HG02759 (cell line): ENCODE data around the gene SEZ6L.
A peak's percentile ranks its signal among the peaks of the same experiment; 100 is the strongest.

Experiments
- ATAC-seq: cut with Tn5 transposase; IDR thresholded peaks from one replicate; pipeline ENCODE4 v1.9.1; 2021; ENCODE audit warnings: mild to moderate bottlenecking, moderate library complexity; ENCODE audit not compliant: unreplicated experiment

The SEZ6L gene

GRCh38 chr22:26416256-26416655 lies 247.0 kb downstream of the SEZ6L start:
- no peak for ATAC-seq

DNA sequence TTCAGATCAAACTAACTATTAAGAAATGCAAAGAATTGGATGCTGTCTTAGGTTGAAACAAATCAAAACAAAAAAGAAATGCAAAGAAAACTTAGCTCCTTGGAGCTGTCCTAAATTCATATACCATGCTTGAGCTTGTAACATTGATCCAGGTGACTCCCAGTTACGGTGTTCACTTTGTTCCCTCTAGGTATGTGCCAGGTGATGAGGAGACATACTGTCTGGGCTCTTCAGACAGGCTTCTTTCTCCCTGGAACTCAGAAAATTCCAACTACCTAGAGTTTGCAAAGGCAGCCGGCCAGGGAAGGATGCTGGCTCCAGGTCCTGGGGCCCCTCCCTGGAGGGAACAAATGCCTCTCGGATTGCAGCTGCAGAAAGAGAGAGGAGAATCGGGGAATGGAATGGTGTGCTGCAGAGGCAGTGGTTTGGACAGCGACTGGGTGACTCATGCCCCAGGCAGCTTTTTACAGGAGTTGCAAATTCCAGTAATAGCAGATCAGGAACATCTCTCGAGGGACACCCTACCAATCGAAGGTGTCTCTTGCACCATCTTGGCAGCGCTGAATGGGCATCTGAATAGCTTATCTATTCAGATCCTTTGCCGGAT lies 247.5 kb downstream of the SEZ6L start:
- no peak for ATAC-seq

DNA sequence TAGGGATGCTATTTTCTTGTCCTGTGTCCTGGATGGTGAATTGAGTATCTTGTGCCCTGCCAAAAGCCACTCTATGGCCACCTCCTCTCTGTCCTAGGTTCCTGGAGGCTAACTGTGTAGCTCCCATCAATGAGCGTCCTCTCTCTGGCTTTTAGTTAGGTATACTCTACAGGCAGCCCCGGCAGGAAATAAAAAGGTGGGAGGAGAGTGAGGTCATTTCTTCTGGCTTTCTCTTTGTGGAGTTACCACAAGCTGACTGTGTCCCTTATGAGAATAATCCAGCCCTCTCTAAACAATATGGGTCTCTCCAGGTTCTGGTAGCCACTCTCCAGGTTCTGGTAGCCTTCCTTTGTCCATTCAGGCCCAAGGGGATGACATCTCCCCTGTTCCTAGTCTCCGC lies 248.1 kb downstream of the SEZ6L start:
- ATAC-seq, result no peak

- no peak for ATAC-seq
Measured at GRCh38 chr22:26418620-26419019, 249.4 kb downstream of the SEZ6L start.

DNA sequence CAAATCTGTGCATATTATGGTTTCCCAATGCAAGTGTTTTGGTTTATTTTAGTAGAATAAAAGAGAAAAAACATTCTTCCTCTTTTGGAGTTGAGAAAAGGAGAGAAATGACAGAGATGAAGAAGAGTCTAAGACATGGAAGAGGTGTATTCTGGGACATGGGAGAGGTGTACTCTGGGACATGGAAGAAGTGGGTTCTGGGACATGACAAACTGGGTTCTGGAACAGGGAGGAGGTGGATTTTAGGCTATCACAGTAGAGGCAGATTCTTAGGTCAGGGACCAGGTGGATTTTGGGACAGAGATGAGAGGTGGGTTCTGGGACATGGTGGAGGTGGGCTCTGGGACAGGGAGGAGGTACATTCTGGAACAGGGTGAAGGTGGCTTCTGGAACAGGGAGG lies 257.7 kb downstream of the SEZ6L start:
- ATAC-seq, result no peak

DNA sequence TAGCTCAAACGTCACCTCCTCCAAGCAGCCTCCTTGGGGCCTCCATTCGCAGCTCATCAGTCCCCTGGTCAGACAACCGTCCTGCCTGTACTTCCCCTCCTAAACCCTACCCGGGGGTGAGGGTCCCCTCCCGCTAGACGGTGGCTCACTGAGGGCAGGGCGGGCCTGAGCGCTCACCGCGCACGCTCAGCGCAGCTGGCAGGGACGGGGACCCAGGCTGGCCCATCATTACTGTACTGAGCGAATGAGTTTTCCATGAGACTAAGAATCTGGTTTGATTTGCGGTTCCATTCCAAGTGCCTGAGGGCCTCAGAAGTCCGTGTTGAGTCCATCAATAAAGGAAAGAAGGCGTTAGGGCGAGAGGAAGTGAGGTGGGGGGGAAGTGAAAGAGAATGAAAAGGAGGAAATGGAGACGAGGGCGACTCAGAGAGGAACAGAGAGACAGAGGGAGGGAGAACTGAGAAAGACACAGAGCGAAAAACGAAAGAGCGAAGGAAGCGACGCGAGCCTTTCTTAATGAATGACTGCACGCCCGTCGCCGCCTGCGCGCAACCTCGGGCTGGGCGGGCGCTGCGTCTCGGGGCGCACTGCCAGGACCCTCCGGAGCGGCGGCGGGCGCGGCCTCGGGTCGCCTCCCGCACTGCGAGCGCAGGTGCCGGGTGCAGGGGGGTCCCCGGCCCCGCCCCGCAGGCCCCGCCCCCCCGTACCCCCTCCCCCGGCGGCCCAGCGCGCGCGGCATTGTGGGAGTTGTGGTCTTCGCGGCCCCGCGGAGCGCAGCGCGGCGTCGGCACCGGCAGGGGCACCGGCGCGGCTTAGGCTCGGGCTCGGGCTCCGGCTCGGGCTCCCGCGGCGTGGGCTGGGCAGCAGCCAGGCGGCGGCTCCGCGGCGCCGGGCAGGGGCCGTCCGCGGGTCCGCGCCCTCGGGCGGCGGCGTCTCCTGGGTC lies 259.5 kb downstream of the SEZ6L start, which contains the start of gene ASPHD2:
Gene ASPHD2 (plus strand): TSS at position 746 of the 943 bp plus-strand sequence. CDS start 4,356 bp downstream, outside the sequence.
- peak; percentile 76 for ATAC-seq

DNA sequence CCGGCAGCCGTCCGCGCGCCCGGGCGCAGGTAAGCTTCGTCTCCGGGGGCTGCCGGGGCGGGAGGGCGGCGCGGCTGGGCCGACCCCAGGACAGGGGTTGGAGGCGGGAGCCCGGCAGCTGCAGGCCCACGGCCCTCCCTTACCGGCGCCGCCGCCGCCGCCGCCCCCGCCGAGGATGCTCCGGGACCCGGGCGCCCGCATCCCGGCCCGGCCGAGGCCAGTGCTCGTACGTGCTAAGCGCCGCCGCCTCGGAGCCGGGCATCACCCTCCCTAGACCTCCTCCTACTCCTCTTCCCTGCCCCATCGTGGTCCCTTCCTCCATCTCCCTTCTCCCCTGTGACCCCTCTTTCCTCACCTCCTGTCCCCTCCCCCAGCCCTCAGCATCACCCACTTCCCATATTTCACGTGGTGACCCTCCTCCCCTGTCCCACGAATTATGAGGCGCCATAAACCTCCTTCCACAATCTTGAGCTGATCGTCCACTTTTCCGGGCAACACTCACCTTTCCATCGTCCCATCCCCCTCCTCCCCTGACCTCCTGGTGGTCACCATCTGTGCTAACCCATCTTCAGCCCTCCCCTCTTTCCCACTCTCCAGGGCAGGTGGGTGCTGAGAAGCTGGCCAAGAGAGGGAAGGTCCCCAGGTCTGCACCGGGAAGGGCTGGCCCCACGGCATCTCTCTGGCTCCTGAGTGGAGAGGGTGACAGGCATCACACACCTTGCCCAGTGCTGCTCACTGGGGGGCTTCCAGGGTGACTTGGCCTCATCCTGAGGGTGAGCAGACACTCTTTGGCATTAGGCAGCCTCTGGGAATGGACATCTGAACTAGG lies 260.4 kb downstream of the SEZ6L start:
- ATAC-seq, result peak; percentile 22

DNA sequence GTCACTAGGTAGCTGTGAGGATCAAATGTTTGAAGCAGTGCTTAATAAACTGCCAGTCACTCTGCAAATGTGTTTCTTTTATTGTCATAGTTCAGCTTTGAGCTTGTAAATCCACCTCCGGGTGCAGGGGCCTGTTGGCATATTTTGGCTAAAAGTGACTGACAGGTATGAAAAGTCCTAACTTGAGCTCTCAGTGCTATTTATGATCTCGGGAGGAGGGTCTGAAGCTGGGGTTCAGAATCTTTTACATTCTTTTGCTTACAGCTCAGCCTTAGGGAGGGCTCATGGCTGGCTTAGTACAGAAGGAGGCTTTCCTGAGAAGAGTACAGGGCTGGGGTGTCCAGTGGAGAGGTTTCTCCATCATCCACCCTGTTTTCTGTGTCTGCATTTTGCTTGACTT lies 261.3 kb downstream of the SEZ6L start:
- no peak for ATAC-seq

DNA sequence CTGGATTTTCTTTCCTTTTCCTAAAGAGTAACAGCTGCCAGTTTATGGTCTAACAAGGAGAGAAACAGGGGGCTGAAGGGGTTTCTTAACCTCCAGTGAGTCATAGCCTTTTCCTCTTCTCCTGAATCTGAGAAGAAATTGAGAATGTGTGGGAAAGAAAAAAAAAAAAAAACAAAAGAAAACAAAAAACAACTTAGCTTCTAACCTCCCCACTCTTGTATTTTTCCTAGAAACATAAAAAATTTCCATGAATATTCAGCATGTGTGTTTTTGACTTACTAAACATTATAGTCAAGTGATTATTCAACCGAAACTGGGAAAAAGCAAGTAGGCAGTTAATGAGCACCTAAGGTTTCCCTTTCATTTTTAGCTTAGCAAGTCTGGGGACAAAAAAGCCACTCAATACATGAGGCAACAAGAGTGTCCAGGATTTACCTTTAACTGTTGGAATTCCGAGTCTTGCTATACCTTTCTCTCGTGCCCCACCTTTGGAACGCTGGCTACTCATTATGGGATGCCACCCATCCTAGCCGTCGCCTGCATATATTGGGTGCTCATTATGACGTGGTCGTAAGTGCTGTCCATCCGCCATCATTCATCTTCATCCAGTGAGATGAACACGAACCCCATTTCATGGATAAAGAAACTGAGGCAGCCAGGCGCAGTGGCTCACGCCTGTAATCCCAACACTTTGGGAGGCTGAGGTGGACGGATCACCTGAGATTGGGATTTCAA lies 262.2 kb downstream of the SEZ6L start:
- no peak for ATAC-seq

GRCh38 chr22:26432619-26433311 lies 263.5 kb downstream of the SEZ6L start:
- ATAC-seq, result no peak
